ENCODE results near the gene PXDC1. TPM values are rescaled to one million over a fixed set of nuclear protein-coding genes. Genes with fewer than 3 reads are reported as not detected.

PXDC1 gene
- total RNA-seq, 4 donors from 2014 or later, result 8.8 to 47.1 (median 19.6) TPM

GRCh38 chr6:3765415-3765814 lies 13.9 kb upstream of the PXDC1 start:
- no peak for ATAC-seq
- in situ Hi-C loops (cut with MboI; ENCODE audit: low sequenced_read_pairs in 4 of 4) (no loop called here), intact Hi-C loops (cut with DNase I; ENCODE audit: low total_unique reads) (no loop called here)
- Histone ChIP-seq H3K4me3 (no peak overlapping the region), H3K27me3 (no peaks in the 10 kb centered on the region), H3K27ac (no peak overlapping the region), H3K4me1 (no peaks in the 10 kb centered on the region), H3K36me3 (no peaks in the 10 kb centered on the region), H3K9me3 (no peaks in the 10 kb centered on the region)
- DNase-seq, result no peak
- TF ChIP-seq POLR2A (IDR thresholded peaks at IDR 0.05), result no peak
- TF ChIP-seq, protein P1, sequence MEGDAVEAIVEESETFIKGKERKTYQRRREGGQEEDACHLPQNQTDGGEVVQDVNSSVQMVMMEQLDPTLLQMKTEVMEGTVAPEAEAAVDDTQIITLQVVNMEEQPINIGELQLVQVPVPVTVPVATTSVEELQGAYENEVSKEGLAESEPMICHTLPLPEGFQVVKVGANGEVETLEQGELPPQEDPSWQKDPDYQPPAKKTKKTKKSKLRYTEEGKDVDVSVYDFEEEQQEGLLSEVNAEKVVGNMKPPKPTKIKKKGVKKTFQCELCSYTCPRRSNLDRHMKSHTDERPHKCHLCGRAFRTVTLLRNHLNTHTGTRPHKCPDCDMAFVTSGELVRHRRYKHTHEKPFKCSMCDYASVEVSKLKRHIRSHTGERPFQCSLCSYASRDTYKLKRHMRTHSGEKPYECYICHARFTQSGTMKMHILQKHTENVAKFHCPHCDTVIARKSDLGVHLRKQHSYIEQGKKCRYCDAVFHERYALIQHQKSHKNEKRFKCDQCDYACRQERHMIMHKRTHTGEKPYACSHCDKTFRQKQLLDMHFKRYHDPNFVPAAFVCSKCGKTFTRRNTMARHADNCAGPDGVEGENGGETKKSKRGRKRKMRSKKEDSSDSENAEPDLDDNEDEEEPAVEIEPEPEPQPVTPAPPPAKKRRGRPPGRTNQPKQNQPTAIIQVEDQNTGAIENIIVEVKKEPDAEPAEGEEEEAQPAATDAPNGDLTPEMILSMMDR (IDR thresholded peaks at IDR 0.05 in 4 of 5, conservative IDR thresholded peaks at IDR 0.05 in 1 of 5), result no peak

GRCh38 chr6:3764516-3765335 lies 13.2 kb upstream of the PXDC1 start:
- Histone ChIP-seq H3K27ac (no peak overlapping the region), H3K4me3 (no peak overlapping the region), H3K9me3 (no peaks in the 10 kb centered on the region), H3K27me3 (no peaks in the 10 kb centered on the region), H3K36me3 (no peaks in the 10 kb centered on the region), H3K4me1 (peaks cover 0 to 3% of the 10 kb centered on the region in 2 donors)
- intact Hi-C loops (cut with DNase I; ENCODE audit: low total_unique reads), result no loop called here
- in situ Hi-C loops (cut with MboI; ENCODE audit: low sequenced_read_pairs in 4 of 4), result no loop called here
- ATAC-seq (no peak), DNase-seq (no peak)
- TF ChIP-seq POLR2A (IDR thresholded peaks at IDR 0.05), result no peak
- TF ChIP-seq, protein P1 (IDR thresholded peaks at IDR 0.05 in 4 of 5, conservative IDR thresholded peaks at IDR 0.05 in 1 of 5), result no peak

DNA sequence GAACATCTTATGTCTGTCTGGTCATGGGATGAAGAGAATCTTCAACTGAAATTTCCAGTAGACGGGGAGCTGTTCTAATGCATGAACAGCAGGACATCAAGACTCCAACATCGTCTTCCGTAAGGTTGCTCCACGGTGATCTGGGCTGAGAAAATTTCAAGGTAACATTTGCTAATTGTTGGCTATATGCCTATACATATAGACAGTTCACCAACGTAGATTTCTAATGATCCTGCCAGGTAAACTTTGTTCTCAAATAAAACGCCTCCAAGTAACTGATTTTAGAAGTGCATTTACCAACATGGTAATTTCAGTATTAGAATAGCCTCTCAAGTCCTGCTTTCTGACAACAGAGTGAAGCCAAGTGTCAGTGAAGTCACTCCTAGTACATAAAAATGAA lies 11.3 kb upstream of the PXDC1 start:
- ATAC-seq, result no peak
- TF ChIP-seq POLR2A (IDR thresholded peaks at IDR 0.05), result no peak
- TF ChIP-seq, protein P1 (IDR thresholded peaks at IDR 0.05 in 4 of 5, conservative IDR thresholded peaks at IDR 0.05 in 1 of 5), result no peak
- DNase-seq, result no peak
- peaks cover 0 to 5% of the 10 kb centered on the region in 2 donors for H3K4me1 ChIP-seq
- H3K4me3 ChIP-seq, result no peak overlapping the region
- H3K36me3 ChIP-seq, result no peaks in the 10 kb centered on the region
- intact Hi-C loops (cut with DNase I; ENCODE audit: low total_unique reads) (no loop called here), in situ Hi-C loops (cut with MboI; ENCODE audit: low sequenced_read_pairs in 4 of 4) (no loop called here)
- no peaks in the 10 kb centered on the region for H3K27me3 ChIP-seq
- no peak overlapping the region for H3K27ac ChIP-seq
- H3K9me3 ChIP-seq, result no peaks in the 10 kb centered on the region

DNA sequence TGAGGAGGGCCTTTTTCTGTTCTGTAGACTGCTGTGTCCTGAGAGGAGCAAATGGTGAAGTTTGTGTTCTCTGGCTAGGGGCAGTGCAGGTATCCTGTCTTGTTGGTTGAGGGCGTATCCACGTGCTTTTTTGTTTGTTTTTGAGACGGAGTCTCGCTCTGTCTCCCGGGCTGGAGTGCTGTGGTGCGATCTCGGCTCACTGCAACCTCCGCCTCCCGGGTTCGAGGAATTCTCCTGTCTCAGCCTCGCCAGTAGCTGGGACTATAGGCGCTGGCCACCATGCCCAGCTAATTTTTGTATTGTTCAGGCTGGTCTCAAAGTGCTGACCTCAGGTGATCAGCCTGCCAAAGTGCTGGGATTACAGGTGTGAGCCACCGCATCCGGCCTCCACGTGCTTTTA lies 10.8 kb upstream of the PXDC1 start:
- H3K27ac ChIP-seq, result no peak overlapping the region
- no peaks in the 10 kb centered on the region for H3K36me3 ChIP-seq
- H3K4me3 ChIP-seq, result no peak overlapping the region
- no peak for TF ChIP-seq POLR2A (IDR thresholded peaks at IDR 0.05)
- TF ChIP-seq, protein P1 (IDR thresholded peaks at IDR 0.05 in 4 of 5, conservative IDR thresholded peaks at IDR 0.05 in 1 of 5), result no peak
- no peak for DNase-seq
- no peaks in the 10 kb centered on the region for H3K9me3 ChIP-seq
- in situ Hi-C loops (cut with MboI; ENCODE audit: low sequenced_read_pairs in 4 of 4), result no loop called here
- no peaks in the 10 kb centered on the region for H3K27me3 ChIP-seq
- intact Hi-C loops (cut with DNase I; ENCODE audit: low total_unique reads), result no loop called here
- peaks cover 0 to 5% of the 10 kb centered on the region in 2 donors for H3K4me1 ChIP-seq
- no peak for ATAC-seq

GRCh38 chr6:3761989-3762270 lies 10.4 kb upstream of the PXDC1 start:
- no peaks in the 10 kb centered on the region for H3K9me3 ChIP-seq
- ATAC-seq (no peak), DNase-seq (no peak)
- H3K27ac ChIP-seq, result no peak overlapping the region
- H3K4me3 ChIP-seq, result no peak overlapping the region
- intact Hi-C loops (cut with DNase I; ENCODE audit: low total_unique reads) (no loop called here), in situ Hi-C loops (cut with MboI; ENCODE audit: low sequenced_read_pairs in 4 of 4) (no loop called here)
- peaks cover 0 to 5% of the 10 kb centered on the region in 2 donors for H3K4me1 ChIP-seq
- H3K27me3 ChIP-seq, result no peaks in the 10 kb centered on the region
- TF ChIP-seq, protein P1 (IDR thresholded peaks at IDR 0.05 in 4 of 5, conservative IDR thresholded peaks at IDR 0.05 in 1 of 5), result no peak
- TF ChIP-seq POLR2A (IDR thresholded peaks at IDR 0.05), result no peak
- H3K36me3 ChIP-seq, result no peaks in the 10 kb centered on the region

Measured in gastrocnemius medialis (tissue), 4 donors.